ENCODE data around the gene OSBPL10.

OSBPL10 gene

DNA sequence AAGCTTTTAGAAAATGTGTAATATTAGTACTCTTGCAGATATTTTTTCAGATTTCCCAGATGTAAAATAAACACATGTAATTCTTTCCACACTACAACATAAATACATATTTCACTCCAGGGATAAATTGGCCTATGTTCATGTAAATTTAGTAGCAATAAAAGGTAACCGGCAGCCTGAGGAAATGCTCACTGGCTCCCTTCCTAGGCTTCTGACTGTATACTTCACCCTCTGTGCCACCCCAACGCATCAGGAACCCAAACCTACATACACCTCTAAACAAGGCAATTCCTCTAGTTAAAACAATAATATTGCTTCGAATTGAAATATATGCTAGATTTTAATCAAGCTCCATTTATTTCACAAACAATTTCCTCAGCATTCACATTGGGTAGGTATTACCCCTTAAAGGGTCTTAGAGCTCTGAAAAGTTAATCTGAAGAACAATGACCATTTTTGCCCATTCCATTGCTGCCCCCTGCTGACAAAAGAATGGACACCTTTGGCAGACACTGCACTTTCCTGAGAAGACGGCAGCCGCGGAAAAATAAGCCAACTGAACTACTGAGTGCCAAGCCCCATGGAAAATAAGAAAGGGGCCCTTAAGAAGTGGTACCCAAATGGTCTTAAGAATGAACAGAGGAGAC, 212.5 kb downstream of the OSBPL10 start:
- DNase-seq (ENCODE audit: low spot score), result no peak

- no peak for DNase-seq (ENCODE audit: low spot score)
Measured at GRCh38 chr3:31767920-31768319, 213.1 kb downstream of the OSBPL10 start.

DNA sequence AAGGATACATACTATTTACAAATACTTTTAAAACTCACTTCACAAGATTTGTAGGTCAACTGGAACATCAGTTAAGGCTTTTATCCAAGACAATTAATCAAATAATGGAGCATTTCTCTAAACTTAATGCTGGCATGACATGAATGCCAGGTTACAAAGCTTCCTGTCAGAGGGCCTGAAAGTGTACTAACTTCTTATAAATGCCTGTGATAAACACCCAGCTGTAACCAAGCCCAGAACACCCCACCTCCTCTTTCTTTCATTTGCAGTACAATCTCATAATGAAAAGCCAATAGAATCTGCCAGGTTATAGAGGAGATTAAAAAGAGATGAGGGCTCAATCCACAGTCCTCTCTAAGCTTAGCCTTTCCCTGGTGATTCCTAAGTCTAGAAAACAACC, 214.4 kb downstream of the OSBPL10 start:
- DNase-seq (ENCODE audit: low spot score), result no peak

DNA sequence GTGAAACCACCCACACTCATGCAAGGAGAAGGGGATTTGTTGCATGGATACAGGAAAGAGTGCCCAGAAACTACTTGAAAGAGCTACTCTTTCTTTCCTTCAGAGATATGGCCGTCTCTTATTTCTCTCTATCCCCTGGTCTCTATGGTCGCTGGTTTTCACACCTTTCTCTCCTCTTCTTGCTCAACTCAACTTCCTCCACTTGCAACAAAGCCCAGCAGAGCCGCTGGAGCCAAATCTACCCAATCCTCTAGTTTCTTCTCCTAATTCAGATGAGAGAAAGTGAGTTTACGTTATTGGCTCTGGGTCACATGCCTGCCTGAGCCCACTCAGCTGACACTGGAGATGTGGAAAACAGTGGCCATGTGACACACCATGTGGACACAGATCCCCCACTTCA, 215.2 kb downstream of the OSBPL10 start:
- DNase-seq (ENCODE audit: low spot score), result no peak

- DNase-seq (ENCODE audit: low spot score), result no peak
Measured at GRCh38 chr3:31763731-31764130, 217.3 kb downstream of the OSBPL10 start.

DNA sequence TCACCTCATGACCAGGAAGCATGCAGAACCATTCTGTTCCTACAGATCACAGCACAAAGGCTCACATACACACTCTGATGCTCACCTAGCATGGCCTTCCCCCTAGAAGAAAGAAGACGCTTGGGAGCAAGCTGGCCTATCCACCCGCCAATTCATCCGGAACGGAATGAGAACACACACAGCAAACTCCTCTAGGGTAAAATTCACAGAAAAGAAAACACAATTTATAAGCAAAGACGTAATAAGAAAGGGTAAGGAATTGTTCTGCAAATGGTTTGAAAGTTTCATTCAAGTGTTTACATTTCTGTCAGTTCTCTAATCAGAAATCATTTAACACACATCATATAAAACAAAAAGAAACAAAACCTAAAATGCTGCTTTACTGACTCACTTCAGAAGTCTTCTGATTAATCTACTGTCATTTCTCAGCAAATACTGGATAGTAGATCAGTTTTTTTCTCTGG, 218.1 kb downstream of the OSBPL10 start:
- no peak for DNase-seq (ENCODE audit: low spot score)

DNA sequence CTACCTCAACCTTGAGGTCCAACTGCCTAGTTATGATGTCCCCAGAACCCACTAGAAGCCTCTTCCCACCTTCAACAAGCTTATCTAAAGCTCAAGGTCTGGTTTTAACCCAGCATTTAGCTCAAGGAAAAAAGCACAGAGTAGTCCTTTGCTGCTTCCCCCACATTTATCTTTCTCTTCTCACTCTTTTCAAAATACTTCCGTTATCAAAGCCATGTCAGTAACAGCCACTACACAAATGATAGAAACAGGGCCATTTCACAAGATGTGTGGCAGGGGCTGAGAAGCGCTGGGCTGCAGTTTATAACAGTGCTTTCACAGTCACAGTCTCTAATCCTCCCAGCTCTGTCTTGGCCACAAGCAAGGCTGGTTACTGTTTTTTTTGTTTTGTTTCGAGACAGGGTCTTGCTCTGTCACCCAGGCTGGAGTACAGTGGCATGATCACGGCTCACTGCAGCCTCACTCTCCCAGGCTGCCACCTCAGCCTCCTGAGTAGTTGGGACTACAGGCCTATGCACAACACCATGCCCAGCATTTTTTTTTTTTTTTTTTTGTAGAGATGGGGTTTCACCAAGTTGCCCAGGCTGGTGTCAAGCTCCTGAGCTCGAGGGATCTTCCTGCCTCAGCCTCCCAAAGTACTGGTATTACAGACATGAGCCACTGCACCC, 218.8 kb downstream of the OSBPL10 start:
- no peak for DNase-seq (ENCODE audit: low spot score)

GRCh38 chr3:31760654-31761053, 220.4 kb downstream of the OSBPL10 start:
- DNase-seq (ENCODE audit: low spot score), result no peak

- DNase-seq (ENCODE audit: low spot score), result no peak
Measured at GRCh38 chr3:31758322-31758965, 222.6 kb downstream of the OSBPL10 start.

DNA sequence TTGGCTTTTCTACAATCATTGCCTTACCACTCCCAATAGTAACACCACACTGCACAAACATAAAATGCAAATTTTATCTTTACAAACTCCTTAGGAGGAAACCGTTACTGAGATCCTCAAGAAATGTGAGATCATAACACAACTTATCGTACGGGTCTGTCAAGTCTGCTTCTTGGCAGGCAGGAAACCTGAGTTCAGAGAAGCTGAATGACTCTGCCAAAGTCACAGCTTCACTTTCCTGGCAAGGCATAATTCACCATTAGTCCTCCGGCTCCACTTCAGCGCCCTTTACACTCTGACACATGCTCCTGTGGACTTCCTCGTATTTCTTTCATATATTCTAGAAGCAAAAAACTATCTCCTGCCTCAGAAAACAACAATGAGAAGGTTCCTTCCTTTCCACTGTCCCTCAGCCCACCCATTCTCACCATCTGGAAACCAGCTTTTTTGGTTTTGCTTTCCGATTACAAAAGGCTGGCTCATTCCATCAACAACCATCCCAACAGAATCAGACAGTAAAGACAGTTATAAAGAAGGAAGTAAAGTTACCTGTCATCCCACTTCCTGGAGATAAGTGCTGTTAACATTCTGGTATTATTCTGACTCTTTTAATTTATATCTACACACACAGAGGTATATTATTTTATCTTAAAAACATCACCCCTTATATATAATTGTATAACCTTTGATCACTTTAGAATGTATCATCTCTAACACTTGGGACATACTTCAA, 225.0 kb downstream of the OSBPL10 start:
- peak; percentile 34 for DNase-seq (ENCODE audit: low spot score)

GRCh38 chr3:31754575-31755278, 226.3 kb downstream of the OSBPL10 start:
- no peak for DNase-seq (ENCODE audit: low spot score)

DNA sequence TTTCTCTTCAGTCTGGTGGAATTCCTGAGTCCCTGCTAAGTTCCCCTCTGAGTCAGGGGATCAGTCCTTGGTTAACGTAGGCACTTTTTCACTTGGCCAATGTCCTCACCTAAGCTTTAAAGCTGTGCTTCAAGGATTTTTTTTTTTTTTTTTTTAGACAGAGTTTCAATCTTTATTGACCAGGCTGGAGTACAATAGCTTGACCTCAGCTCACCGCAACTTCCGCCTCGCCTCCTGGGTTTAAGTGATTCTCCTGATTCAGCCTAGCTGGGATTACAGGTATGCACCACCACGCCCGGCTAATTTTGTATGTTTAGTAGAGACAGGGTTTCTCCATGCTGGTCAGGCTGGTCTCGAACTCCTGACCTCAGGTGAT, 228.0 kb downstream of the OSBPL10 start:
- no peak for DNase-seq (ENCODE audit: low spot score)

DNA sequence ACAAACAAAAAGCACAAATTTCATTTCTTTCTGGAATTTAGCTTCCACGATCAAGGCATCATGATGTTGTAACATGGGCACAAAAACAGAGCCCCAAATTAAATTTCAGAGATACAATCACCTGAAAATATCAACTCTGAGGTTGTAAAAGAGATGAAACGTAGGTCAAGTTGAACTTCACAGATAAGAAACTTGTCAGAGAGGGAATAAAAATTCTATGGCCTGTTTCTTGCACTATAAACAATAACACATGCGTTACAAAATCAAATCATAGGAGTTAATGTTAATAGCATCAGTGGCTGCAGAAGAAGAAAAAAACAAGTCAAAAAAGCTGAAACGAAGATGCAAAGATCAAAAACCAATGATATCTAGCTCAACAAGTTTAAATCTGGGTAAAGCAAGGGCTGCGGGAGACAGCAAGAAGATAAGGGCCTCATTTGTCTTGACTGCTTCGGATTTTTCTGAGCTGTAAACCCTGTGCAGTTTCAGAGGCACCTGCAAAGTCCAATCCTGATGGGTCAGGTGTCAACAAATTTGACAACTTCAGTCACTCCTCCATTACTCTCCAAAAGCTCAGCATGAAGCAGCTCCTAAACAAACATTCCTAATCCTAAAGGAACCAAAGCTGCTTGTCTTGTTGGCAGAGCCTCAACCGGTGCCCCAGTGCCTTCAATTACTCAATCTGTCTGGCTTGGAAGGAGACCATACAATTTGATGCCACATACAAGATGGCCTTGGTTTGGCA, 228.6 kb downstream of the OSBPL10 start:
- no peak for DNase-seq (ENCODE audit: low spot score)

DNA sequence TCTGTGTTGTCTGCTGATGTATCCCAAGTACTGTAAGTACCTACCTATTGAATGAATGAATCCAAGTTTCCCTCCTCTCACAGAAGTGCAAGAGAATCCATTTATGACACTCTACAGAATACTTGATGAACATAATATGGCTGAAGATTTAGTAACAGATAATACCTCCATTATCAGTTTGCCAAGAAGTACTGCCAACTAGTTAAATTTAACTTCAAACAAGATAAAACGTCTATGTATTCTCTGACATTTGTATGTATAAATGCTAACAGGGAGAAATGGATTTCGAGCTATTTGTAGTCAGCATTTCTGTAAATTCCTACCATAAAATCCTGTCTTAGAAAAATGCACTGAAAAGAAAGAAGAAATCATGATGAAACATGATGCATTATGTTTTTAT, 230.7 kb downstream of the OSBPL10 start:
- DNase-seq (ENCODE audit: low spot score), result no peak

DNA sequence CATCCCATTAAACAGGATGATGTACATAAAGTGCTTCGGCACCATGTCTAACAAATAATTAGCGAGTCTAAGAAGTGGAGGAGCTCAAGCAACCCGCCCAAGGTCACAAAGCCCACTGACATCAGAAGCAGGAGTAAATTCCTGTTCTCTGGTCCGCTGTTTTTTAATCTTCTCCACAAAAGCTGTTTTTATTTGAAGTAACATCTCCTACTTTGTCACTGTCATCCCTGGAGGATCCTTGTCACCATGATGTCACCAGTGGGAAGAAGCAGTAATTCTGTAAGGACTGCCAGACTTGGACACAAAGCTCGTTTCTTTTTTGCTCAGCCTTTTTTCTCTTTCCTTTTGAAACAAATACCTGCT, 232.1 kb downstream of the OSBPL10 start:
- no peak for DNase-seq (ENCODE audit: low spot score)

- no peak for DNase-seq (ENCODE audit: low spot score)
Measured at GRCh38 chr3:31748281-31748932, 232.7 kb downstream of the OSBPL10 start.

DNA sequence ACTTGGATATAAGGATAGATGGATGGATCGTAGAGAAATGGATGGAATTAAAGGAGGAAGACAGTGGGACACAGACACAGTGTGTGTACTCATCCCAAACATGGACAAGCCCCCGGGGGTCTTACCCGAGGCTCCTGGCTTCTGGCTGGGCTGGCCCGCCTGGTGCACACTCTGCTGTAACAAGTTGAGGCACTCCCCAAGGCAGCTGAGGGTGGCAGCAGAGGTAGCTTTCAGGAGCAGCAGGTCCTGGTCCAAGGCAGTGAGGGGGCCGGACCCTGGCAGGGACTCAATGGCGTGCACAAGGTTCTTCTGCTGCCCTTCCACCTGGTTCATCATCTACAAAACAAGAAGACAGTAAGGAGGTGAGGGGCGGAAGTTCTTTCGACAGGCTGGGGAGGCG, 233.3 kb downstream of the OSBPL10 start:
- no peak for DNase-seq (ENCODE audit: low spot score)

GRCh38 chr3:31744913-31745312, 236.1 kb downstream of the OSBPL10 start:
- DNase-seq (ENCODE audit: low spot score), result no peak

DNA sequence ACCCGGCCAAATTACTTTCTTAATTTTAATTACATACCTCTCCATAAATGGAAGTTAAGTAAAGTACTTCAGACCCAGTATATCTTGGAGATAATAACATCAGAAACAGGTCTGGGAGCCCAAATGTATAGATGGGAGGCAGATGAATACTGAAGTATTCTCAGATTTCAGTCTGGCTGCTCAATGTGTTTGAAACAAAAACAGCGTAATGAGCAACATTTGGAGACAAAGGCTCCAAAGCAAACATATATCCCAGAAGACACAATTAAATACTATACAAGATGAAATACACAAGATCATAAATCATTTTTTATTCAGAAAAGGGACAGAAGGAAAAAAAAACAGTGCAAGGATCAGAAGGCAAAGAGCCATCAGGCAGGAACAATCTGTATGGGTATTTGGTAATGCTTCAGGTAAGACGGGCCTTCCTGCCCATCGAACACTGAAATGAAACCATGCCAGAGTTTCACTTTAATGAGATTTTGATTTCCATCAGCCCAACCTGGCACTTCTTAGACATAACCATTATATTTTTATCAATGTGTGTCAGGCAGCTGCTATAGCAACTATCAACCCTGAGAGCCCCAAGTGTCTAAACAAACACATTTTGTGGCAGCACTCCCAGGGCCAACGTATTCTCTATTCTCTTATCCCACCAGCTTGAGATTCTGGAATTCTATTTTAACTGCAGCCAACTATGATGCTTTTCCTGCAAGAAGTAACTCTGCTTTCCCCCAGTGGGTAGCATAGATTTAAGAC, 237.6 kb downstream of the OSBPL10 start:
- no peak for DNase-seq (ENCODE audit: low spot score)

GRCh38 chr3:31740397-31740796, 240.7 kb downstream of the OSBPL10 start:
- no peak for DNase-seq (ENCODE audit: low spot score)

Data from germinal center (tissue), 1 donor.